Fibroblast of pulmonary artery (primary cell): ENCODE results near the gene ZHX3.

Experiments used
- DNase-seq: peaks from one replicate; pipeline ENCODE4 v3.0.0-alpha.2; 2010; ENCODE audit warnings: low read depth
- H3K4me3 ChIP-seq: replicated peaks from 2 replicates; pipeline ENCODE4 v1.5.1; 2011; ENCODE audit warnings: low read depth, mild to moderate bottlenecking, control low read depth, low read length, moderate library complexity
- TF ChIP-seq, protein P1 (sequence below): IDR thresholded peaks from 2 replicates; pipeline ENCODE4 v1.5.1; 2011; ENCODE audit warnings: mild to moderate bottlenecking, control low read depth, low read length, inconsistent platforms; ENCODE audit errors: missing control alignments

ZHX3 gene

DNA sequence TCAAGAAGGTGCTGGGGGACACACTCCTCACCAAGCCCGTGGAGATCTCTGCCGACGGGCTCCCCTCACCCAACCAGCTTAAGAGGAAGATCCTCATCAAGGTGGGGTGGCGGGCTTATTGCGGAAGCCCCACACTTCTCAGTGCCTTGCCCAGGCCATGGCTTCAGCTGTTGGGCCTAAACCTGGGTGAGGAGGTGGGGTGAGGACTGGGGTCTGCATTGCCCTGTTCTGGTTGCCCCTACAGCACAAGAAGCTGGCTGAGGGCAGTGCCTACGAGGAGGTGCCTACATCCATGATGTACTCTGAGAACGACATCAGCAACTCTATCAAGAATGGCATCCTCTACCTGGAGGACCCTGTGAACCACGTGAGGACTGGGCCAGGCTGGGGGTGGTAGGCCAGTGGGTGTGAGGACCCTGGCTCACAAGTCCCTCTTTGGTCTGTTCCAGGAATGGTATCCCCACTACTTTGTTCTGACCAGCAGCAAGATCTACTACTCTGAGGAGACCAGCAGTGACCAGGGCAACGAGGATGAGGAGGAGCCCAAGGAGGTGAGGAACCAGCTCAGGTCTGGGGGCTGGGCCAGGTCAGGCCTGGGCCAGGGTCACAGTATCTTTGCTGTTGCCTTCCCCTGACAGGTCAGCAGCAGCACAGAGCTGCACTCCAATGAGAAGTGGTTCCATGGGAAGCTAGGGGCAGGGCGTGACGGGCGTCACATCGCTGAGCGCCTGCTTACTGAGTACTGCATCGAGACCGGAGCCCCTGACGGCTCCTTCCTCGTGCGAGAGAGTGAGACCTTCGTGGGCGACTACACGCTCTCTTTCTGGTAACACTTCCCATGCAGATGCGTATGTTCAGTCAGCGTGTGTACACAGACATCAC is 152.3 kb downstream of the ZHX3 start:
- H3K4me3 ChIP-seq = no peak overlapping the region
- no peak for DNase-seq
- TF ChIP-seq, protein P1, sequence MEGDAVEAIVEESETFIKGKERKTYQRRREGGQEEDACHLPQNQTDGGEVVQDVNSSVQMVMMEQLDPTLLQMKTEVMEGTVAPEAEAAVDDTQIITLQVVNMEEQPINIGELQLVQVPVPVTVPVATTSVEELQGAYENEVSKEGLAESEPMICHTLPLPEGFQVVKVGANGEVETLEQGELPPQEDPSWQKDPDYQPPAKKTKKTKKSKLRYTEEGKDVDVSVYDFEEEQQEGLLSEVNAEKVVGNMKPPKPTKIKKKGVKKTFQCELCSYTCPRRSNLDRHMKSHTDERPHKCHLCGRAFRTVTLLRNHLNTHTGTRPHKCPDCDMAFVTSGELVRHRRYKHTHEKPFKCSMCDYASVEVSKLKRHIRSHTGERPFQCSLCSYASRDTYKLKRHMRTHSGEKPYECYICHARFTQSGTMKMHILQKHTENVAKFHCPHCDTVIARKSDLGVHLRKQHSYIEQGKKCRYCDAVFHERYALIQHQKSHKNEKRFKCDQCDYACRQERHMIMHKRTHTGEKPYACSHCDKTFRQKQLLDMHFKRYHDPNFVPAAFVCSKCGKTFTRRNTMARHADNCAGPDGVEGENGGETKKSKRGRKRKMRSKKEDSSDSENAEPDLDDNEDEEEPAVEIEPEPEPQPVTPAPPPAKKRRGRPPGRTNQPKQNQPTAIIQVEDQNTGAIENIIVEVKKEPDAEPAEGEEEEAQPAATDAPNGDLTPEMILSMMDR = no peak

DNA sequence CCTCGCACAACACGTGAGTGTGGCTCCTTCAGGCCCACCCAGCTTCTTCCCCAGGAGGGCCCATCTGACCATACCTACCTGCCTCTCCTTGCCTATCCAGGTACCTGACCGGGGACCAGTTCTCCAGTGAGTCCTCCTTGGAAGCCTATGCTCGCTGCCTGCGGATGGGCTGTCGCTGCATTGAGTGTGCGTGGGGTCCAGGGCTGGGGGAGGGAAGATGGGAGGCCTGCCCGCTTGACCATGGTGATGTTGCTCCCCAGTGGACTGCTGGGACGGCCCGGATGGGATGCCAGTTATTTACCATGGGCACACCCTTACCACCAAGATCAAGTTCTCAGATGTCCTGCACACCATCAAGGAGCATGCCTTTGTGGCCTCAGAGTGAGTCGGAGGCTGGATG is 153.7 kb downstream of the ZHX3 start:
- TF ChIP-seq, protein P1 = no peak
- H3K4me3 ChIP-seq = no peak overlapping the region
- DNase-seq = no peak

DNA sequence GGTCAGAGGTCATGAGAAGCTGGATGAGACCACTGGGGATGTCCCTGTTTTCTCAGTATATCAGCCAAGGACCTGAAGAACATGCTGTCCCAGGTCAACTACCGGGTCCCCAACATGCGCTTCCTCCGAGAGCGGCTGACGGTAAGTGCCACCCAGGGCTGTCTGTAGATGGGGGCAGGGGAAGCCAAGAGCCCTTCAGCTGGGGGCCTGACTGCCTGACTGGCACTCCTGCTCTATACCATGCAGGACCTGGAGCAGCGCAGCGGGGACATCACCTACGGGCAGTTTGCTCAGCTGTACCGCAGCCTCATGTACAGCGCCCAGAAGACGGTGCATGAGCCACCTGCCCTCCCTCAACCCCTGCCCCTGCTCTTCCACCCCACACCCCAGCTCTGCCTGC is 155.1 kb downstream of the ZHX3 start:
- TF ChIP-seq, protein P1 = no peak
- H3K4me3 ChIP-seq = no peak overlapping the region
- DNase-seq = no peak

DNA sequence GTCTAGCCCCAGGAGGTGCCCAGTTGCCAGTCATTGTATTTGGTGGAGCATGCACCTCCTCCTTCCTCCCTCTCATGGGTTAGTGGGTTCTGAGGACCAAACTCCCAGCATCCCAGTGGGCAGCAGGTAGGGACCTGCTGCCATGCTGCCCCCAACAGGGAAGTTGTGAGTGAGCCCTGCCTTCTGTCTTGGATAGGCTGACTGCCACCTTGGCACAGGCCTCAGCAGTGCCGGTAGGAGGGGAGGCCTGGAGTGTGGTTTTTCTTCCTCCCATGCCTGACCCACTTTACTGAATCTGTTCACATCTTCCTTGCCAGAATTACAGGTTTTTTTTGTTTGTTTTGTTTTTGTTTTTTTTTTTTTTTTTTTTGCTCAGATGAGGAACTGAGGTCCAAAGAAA is 155.6 kb downstream of the ZHX3 start:
- TF ChIP-seq, protein P1 = no peak
- no peak for DNase-seq
- H3K4me3 ChIP-seq = no peak overlapping the region

DNA sequence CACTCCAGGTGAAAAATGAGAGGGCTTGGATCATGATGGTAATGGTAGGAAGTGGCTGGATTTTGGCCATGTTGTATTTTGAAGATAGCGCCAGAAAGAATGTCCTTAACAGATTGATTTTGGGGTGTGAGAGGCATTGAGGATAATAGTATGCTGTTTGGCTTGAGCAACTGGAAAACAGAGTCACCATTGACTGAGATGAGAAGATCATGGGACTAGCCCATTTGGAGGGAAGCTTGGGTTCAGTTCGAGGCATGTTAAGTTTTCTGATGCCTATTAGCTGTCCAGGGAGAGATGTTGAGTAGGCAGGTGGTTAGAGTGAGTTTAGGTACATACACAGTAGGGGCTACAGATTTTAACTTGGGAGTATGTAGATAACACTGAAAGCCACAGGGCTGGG is 156.8 kb downstream of the ZHX3 start:
- no peak for DNase-seq
- TF ChIP-seq, protein P1 = no peak
- no peak overlapping the region for H3K4me3 ChIP-seq

DNA sequence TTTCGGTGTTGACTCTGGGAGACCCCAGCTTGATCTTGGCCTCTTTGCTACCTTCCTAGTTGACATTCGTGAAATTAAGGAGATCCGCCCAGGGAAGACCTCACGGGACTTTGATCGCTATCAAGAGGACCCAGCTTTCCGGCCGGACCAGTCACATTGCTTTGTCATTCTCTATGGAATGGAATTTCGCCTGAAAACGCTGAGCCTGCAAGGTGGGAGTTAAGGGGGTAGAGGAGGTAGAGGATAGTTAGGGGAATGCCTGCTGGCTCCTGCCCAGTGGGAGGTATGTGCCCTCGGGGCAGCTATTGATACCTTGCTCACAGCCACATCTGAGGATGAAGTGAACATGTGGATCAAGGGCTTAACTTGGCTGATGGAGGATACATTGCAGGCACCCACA is 158.0 kb downstream of the ZHX3 start:
- no peak for DNase-seq
- no peak overlapping the region for H3K4me3 ChIP-seq
- TF ChIP-seq, protein P1 = no peak
